SK-N-SH treated with all-trans-retinoic acid at 6 μM for 48 hours (cell line): ENCODE results near the gene KCNA3.

Source experiments
- ATAC-seq: fragments of 200-7000 bp; cut with Tn5 transposase; 3 replicates; pipeline ENCODE4 v1.9.1; 2020; ENCODE audit warnings: mild to moderate bottlenecking, moderate library complexity
- ARNTL ChIP-seq: fragments of 450-650 bp; formaldehyde crosslinking; IDR thresholded peaks from 2 replicates; pipeline ENCODE4 v1.5.0; 2020; ENCODE audit warnings: low read depth, mild to moderate bottlenecking, moderate library complexity, borderline replicate concordance
- BACH2 ChIP-seq: fragments of 250-450 bp; sonication (Bioruptor Pico); IDR thresholded peaks from 2 replicates; pipeline ENCODE4 v1.9.0; 2021; ENCODE audit warnings: mild to moderate bottlenecking, borderline replicate concordance
- CREB5 ChIP-seq: fragments of 250-450 bp; sonication (Bioruptor Pico); IDR thresholded peaks from 2 replicates; pipeline ENCODE4 v1.5.1; 2020; ENCODE audit warnings: low read depth, mild to moderate bottlenecking, moderate library complexity
- CSDC2 ChIP-seq: fragments of 250-450 bp; sonication (Bioruptor Pico); IDR thresholded peaks from 2 replicates; pipeline ENCODE4 v1.5.0; 2020; ENCODE audit warnings: mild to moderate bottlenecking, moderate library complexity
- CSRNP3 ChIP-seq: fragments of 250-450 bp; sonication (Bioruptor Pico); IDR thresholded peaks from 2 replicates; pipeline ENCODE4 v1.5.1; 2021; ENCODE audit warnings: mild to moderate bottlenecking, moderate library complexity
- ESRRG ChIP-seq: fragments of 250-450 bp; sonication (Bioruptor Pico); IDR thresholded peaks from 2 replicates; pipeline ENCODE4 v1.6.1; 2021; ENCODE audit warnings: mild to moderate bottlenecking
- GLIS3 ChIP-seq: fragments of 250-450 bp; sonication (Bioruptor Pico); IDR thresholded peaks from 2 replicates; pipeline ENCODE4 v1.5.0; 2020; ENCODE audit warnings: mild to moderate bottlenecking, moderate library complexity
- ISL1 ChIP-seq: fragments of 250-450 bp; sonication (Bioruptor Pico); IDR thresholded peaks from 2 replicates; pipeline ENCODE4 v2.1.2; 2022; ENCODE audit warnings: mild to moderate bottlenecking, moderate library complexity
- OSR1 ChIP-seq: fragments of 250-450 bp; sonication (Bioruptor Pico); IDR thresholded peaks from 2 replicates; pipeline ENCODE4 v1.8.0; 2022; ENCODE audit warnings: moderate library complexity, mild to moderate bottlenecking, inconsistent platforms
- PATZ1 ChIP-seq: fragments of 250-450 bp; sonication (Bioruptor Pico); IDR thresholded peaks from 2 replicates; pipeline ENCODE4 v1.8.0; 2020; ENCODE audit warnings: mild to moderate bottlenecking, moderate library complexity, borderline replicate concordance
- POU6F1 ChIP-seq: fragments of 250-450 bp; sonication (Bioruptor Pico); IDR thresholded peaks from 2 replicates; pipeline ENCODE4 v1.8.0; 2021; ENCODE audit warnings: low read depth, mild to moderate bottlenecking, moderate library complexity, borderline replicate concordance
- PPARA ChIP-seq: fragments of 250-450 bp; sonication (Bioruptor Pico); IDR thresholded peaks from 2 replicates; pipeline ENCODE4 v1.5.0; 2020; ENCODE audit warnings: mild to moderate bottlenecking, borderline replicate concordance
- RARB ChIP-seq: fragments of 250-450 bp; sonication (Bioruptor Pico); IDR thresholded peaks from 2 replicates; pipeline ENCODE4 v1.8.0; 2021; ENCODE audit warnings: mild to moderate bottlenecking, moderate library complexity
- SNAI2 ChIP-seq: fragments of 250-450 bp; sonication (Bioruptor Pico); IDR thresholded peaks from 2 replicates; pipeline ENCODE4 v1.5.0; 2020; ENCODE audit warnings: mild to moderate bottlenecking, moderate library complexity
- TCF4 ChIP-seq: fragments of 250-450 bp; sonication (Bioruptor Pico); IDR thresholded peaks from 2 replicates; pipeline ENCODE4 v1.8.0; 2021; ENCODE audit warnings: mild to moderate bottlenecking, moderate library complexity, borderline replicate concordance
- TOX ChIP-seq: fragments of 250-450 bp; sonication (Bioruptor Pico); IDR thresholded peaks from 2 replicates; pipeline ENCODE4 v1.8.0; 2021; ENCODE audit warnings: mild to moderate bottlenecking, moderate library complexity, borderline replicate concordance
- TSHZ2 ChIP-seq: fragments of 250-450 bp; sonication (Bioruptor Pico); IDR thresholded peaks from 2 replicates; pipeline ENCODE4 v1.5.0; 2020; ENCODE audit warnings: mild to moderate bottlenecking, moderate library complexity
- ZC3H10 ChIP-seq: fragments of 250-450 bp; sonication (Bioruptor Pico); IDR thresholded peaks from 2 replicates; pipeline ENCODE4 v1.5.1; 2021; ENCODE audit warnings: mild to moderate bottlenecking, moderate library complexity
- ZFP3 ChIP-seq: fragments of 250-450 bp; sonication (Bioruptor Pico); IDR thresholded peaks from 2 replicates; pipeline ENCODE4 v1.5.0; 2020; ENCODE audit warnings: mild to moderate bottlenecking, moderate library complexity
- ZFP30 ChIP-seq: fragments of 450-650 bp; formaldehyde crosslinking; IDR thresholded peaks from 2 replicates; pipeline ENCODE4 v1.5.0; 2022; ENCODE audit warnings: mild to moderate bottlenecking, moderate library complexity
- ZNF565 ChIP-seq: fragments of 450-650 bp; formaldehyde crosslinking; conservative IDR thresholded peaks from 2 replicates; pipeline ENCODE4 v1.5.0; 2020; ENCODE audit warnings: low read depth, mild to moderate bottlenecking, moderate library complexity
- ZNF70 ChIP-seq: fragments of 450-650 bp; formaldehyde crosslinking; IDR thresholded peaks from 2 replicates; pipeline ENCODE4 v1.5.0; 2020; ENCODE audit warnings: mild to moderate bottlenecking, moderate library complexity
- ZNF8 ChIP-seq: fragments of 450-650 bp; formaldehyde crosslinking; IDR thresholded peaks from 2 replicates; pipeline ENCODE4 v1.5.0; 2020; ENCODE audit warnings: mild to moderate bottlenecking, moderate library complexity

KCNA3 gene

GRCh38 chr1:110706621-110707020 lies 31.9 kb upstream of the KCNA3 start:
- TF ChIP-seq ZNF565 (CRISPR knock-in tag), result no peak
- no peak for TF ChIP-seq ZNF8
- TF ChIP-seq ZFP30, result no peak
- no peak for TF ChIP-seq CSDC2
- TF ChIP-seq TOX, result no peak
- TF ChIP-seq OSR1, result no peak
- TF ChIP-seq TCF4, result no peak
- TF ChIP-seq PATZ1, result no peak
- TF ChIP-seq ZNF70 (CRISPR knock-in tag), result no peak
- TF ChIP-seq CREB5 (CRISPR knock-in tag), result no peak
- no peak for TF ChIP-seq GLIS3 (CRISPR knock-in tag)
- no peak for TF ChIP-seq ZFP3 (CRISPR knock-in tag)
- no peak for TF ChIP-seq ESRRG (CRISPR knock-in tag)
- no peak for TF ChIP-seq ZC3H10 (CRISPR knock-in tag)
- no peak for TF ChIP-seq PPARA
- no peak for TF ChIP-seq TSHZ2 (CRISPR knock-in tag)
- no peak for TF ChIP-seq ARNTL
- ATAC-seq, result no peak

- no peak for ATAC-seq
- TF ChIP-seq TOX, result no peak
These were observed 27.5 kb upstream of the KCNA3 start for GRCh38 chr1:110702260-110702659.

- no peak for TF ChIP-seq ZNF8
- no peak for TF ChIP-seq BACH2 (CRISPR knock-in tag)
- TF ChIP-seq ZFP30, result no peak
- no peak for TF ChIP-seq ISL1 (CRISPR knock-in tag)
- no peak for TF ChIP-seq OSR1
- TF ChIP-seq SNAI2 (CRISPR knock-in tag), result no peak
- no peak for TF ChIP-seq CSDC2
- no peak for TF ChIP-seq CSRNP3 (CRISPR knock-in tag)
- no peak for TF ChIP-seq ZNF70 (CRISPR knock-in tag)
- no peak for TF ChIP-seq POU6F1
- no peak for TF ChIP-seq ARNTL
- TF ChIP-seq ZFP3 (CRISPR knock-in tag), result no peak
- TF ChIP-seq TCF4, result no peak
- no peak for TF ChIP-seq RARB
- TF ChIP-seq ZNF565 (CRISPR knock-in tag), result no peak
- no peak for TF ChIP-seq ESRRG (CRISPR knock-in tag)
- TF ChIP-seq TSHZ2 (CRISPR knock-in tag), result no peak
- TF ChIP-seq PATZ1, result no peak
- TF ChIP-seq ZC3H10 (CRISPR knock-in tag), result no peak
These were observed 26.0 kb upstream of the KCNA3 start for GRCh38 chr1:110700767-110701166.

More at GRCh38 chr1:110700767-110701166, 26.0 kb upstream of the KCNA3 start:
- ATAC-seq, result no peak
